ENCODE measurements around the gene TSC22D1.

TSC22D1 gene

GRCh38 chr13:44407891-44408290, 168.2 kb downstream of the TSC22D1 start:
- no peak for DNase-seq (ENCODE audit: low read depth in 1 of 2, low spot score in 1 of 2)

GRCh38 chr13:44407379-44407778, 168.8 kb downstream of the TSC22D1 start:
- DNase-seq (ENCODE audit: low read depth in 1 of 2, low spot score in 1 of 2): no peak

- no peak for DNase-seq (ENCODE audit: low read depth in 1 of 2, low spot score in 1 of 2)
Measured at GRCh38 chr13:44406617-44407016, 169.5 kb downstream of the TSC22D1 start.

GRCh38 chr13:44404261-44405132, 171.6 kb downstream of the TSC22D1 start:
- no peak for DNase-seq (ENCODE audit: low read depth in 1 of 2, low spot score in 1 of 2)

GRCh38 chr13:44403461-44404056, 172.6 kb downstream of the TSC22D1 start:
- DNase-seq (ENCODE audit: low read depth in 1 of 2, low spot score in 1 of 2): no peak

GRCh38 chr13:44402899-44403445, 173.2 kb downstream of the TSC22D1 start:
- DNase-seq (ENCODE audit: low read depth in 1 of 2, low spot score in 1 of 2): no peak

GRCh38 chr13:44401577-44401976, 174.6 kb downstream of the TSC22D1 start:
- no peak for DNase-seq (ENCODE audit: low read depth in 1 of 2, low spot score in 1 of 2)

- no peak for DNase-seq (ENCODE audit: low read depth in 1 of 2, low spot score in 1 of 2)
Measured at GRCh38 chr13:44400736-44401135, 175.4 kb downstream of the TSC22D1 start.

GRCh38 chr13:44399074-44399473, 177.1 kb downstream of the TSC22D1 start:
- no peak for DNase-seq (ENCODE audit: low read depth in 1 of 2, low spot score in 1 of 2)

GRCh38 chr13:44398606-44399005, 177.5 kb downstream of the TSC22D1 start:
- no peak for DNase-seq (ENCODE audit: low read depth in 1 of 2, low spot score in 1 of 2)

- no peak for DNase-seq (ENCODE audit: low read depth in 1 of 2, low spot score in 1 of 2)
Measured at GRCh38 chr13:44397766-44398223, 178.3 kb downstream of the TSC22D1 start.

- no peak for DNase-seq (ENCODE audit: low read depth in 1 of 2, low spot score in 1 of 2)
Measured at GRCh38 chr13:44396701-44397580, 179.2 kb downstream of the TSC22D1 start.

- no peak for DNase-seq (ENCODE audit: low read depth in 1 of 2, low spot score in 1 of 2)
Measured at GRCh38 chr13:44395976-44396694, 180.0 kb downstream of the TSC22D1 start.

- DNase-seq (ENCODE audit: low read depth in 1 of 2, low spot score in 1 of 2): no peak
Measured at GRCh38 chr13:44394658-44395057, 181.5 kb downstream of the TSC22D1 start.

GRCh38 chr13:44393391-44393790, 182.7 kb downstream of the TSC22D1 start:
- no peak for DNase-seq (ENCODE audit: low read depth in 1 of 2, low spot score in 1 of 2)

- DNase-seq (ENCODE audit: low read depth in 1 of 2, low spot score in 1 of 2): no peak
Measured at GRCh38 chr13:44389876-44390275, 186.3 kb downstream of the TSC22D1 start.

GRCh38 chr13:44389060-44389666, 187.0 kb downstream of the TSC22D1 start:
- no peak for DNase-seq (ENCODE audit: low read depth in 1 of 2, low spot score in 1 of 2)

- no peak for DNase-seq (ENCODE audit: low read depth in 1 of 2, low spot score in 1 of 2)
Measured at GRCh38 chr13:44388427-44389059, 187.6 kb downstream of the TSC22D1 start.

GRCh38 chr13:44386913-44387556, 189.1 kb downstream of the TSC22D1 start:
- no peak for DNase-seq (ENCODE audit: low read depth in 1 of 2, low spot score in 1 of 2)

All from activated T-helper 1 cell treated with anti-CD3 and anti-CD28 coated beads, Interleukin-2, amount 50 U/mL, for 16 hours (primary cell).